HG03039 (cell line): ENCODE measurements around the gene PARPBP.
"Not testable (repeated sequence)": the region's sequence is repeated elsewhere in the genome, so short reads cannot be mapped to it uniquely, and the experiment has no call there.

Experiments
- ATAC-seq: cut with Tn5 transposase; IDR thresholded peaks from one replicate; pipeline ENCODE4 v1.9.1; 2021; ENCODE audit warnings: mild to moderate bottlenecking, moderate library complexity; ENCODE audit not compliant: unreplicated experiment

The PARPBP gene

DNA sequence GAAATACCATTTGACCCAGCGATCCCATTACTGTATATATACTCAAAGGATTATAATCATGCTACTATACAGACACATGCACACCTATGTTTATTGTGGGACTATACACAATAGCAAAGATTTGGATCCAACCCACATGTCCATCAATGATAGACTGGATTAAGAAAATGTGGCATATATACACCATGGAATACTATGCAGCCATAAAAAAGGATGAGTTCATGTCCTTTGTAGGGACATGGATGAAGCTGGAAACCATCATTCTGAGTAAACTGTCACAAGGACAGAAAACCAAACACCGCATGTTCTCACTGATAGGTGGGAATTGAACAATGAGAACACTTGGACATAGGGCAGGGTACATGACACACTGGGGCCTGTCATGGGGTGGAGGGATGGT lies 120.9 kb downstream of the PARPBP start:
- not testable (repeated sequence) for ATAC-seq
